Panc1 (cell line): ENCODE measurements around the gene IQGAP1. TPM values are rescaled to one million over a fixed set of nuclear protein-coding genes. Genes with fewer than 3 reads are reported as not detected.

Source experiments
- ATAC-seq: fragments of 200-7000 bp; cut with Tn5 transposase; 2 replicates; pipeline ENCODE4 v1.9.1; 2020; ENCODE audit warnings: mild to moderate bottlenecking, moderate library complexity
- BruUV-seq: library from RNA; stranded (reverse); fragments of 400-500 nt; replicated peaks from 2 replicates; lab custom pipeline; 2021; lab: Mats Ljungman, UMichigan
- CTCF ChIA-PET: fragments of 300-600 bp; sonication (Branson Sonifier 250); formaldehyde crosslinking; loops from one replicate; lab custom pipeline; 2022; ENCODE audit warnings: antibody characterized with exemption; lab: Charles Lee
- POLR2A ChIA-PET: fragments of 300-600 bp; sonication (Branson Sonifier 250); formaldehyde crosslinking; loops from one replicate; lab custom pipeline; 2022; ENCODE audit warnings: antibody characterized with exemption; lab: Charles Lee
- DNase-seq: peaks from one replicate; pipeline ENCODE4 v3.0.0-alpha.2; 2010; ENCODE audit warnings: low read depth, low spot score
- H3K27ac ChIP-seq: 2 replicates; pipeline ENCODE4 v1.5.1; 2011; ENCODE audit warnings: mild to moderate bottlenecking, low read length, inconsistent platforms
- H3K27me3 ChIP-seq: fragments of 200-500 bp; sonication (Bioruptor generic); 2 replicates; pipeline ENCODE4 v1.6.0; 2014; ENCODE audit warnings: low read length, inconsistent platforms; ENCODE audit not compliant: control insufficient read depth, insufficient read depth
- H3K36me3 ChIP-seq: fragments of 200-500 bp; sonication (Bioruptor generic); 2 replicates; pipeline ENCODE4 v1.5.1; 2014; ENCODE audit warnings: inconsistent platforms, mild to moderate bottlenecking, low read length, moderate library complexity; ENCODE audit not compliant: control insufficient read depth, insufficient read depth
- H3K4me1 ChIP-seq: 2 replicates; pipeline ENCODE4 v1.5.1; 2011; ENCODE audit warnings: inconsistent platforms, mild to moderate bottlenecking, low read length, moderate library complexity; ENCODE audit not compliant: control insufficient read depth, insufficient read depth
- H3K4me3 ChIP-seq, 2 experiments: 2 replicates each; pipeline ENCODE4 v1.5.1; 2011 to 2012; ENCODE audit warnings: low read depth in 2 of 2, low read length in 2 of 2, mild to moderate bottlenecking in 2 of 2, inconsistent platforms in 1 of 2, moderate library complexity in 1 of 2
- H3K9me3 ChIP-seq: fragments of 200-500 bp; sonication (Bioruptor generic); 2 replicates; pipeline ENCODE4 v1.5.1; 2014; ENCODE audit warnings: low read depth, mild to moderate bottlenecking, inconsistent platforms, low read length, moderate library complexity; ENCODE audit not compliant: control insufficient read depth, insufficient read depth
- CTCF ChIP-seq: fragments of 450-650 bp; IDR thresholded peaks from 2 replicates; pipeline ENCODE4 v1.5.1; 2017; ENCODE audit warnings: mild to moderate bottlenecking
- POLR2AphosphoS5 ChIP-seq: IDR thresholded peaks from 2 replicates; pipeline ENCODE4 v1.6.1; 2012; ENCODE audit warnings: mild to moderate bottlenecking, low read depth, low read length, moderate library complexity
- REST ChIP-seq, 2 experiments: IDR thresholded peaks; 2 replicates each; pipeline ENCODE4 v1.6.1; 2011 to 2012; ENCODE audit warnings: low read depth in 2 of 2, control low read depth in 1 of 2, low read length in 1 of 2, mild to moderate bottlenecking in 1 of 2, moderate library complexity in 1 of 2; ENCODE audit not compliant: insufficient read depth in 1 of 2
- SIN3A ChIP-seq: IDR thresholded peaks from 2 replicates; pipeline ENCODE4 v1.6.1; 2012; ENCODE audit warnings: low read depth, mild to moderate bottlenecking, low read length, moderate library complexity, borderline replicate concordance; ENCODE audit not compliant: insufficient read depth
- TCF7L2 ChIP-seq: IDR thresholded peaks from 2 replicates; pipeline ENCODE4 v1.6.1; 2011; ENCODE audit warnings: mild to moderate bottlenecking, low read depth, low read length, inconsistent platforms
- in situ Hi-C: cut with HindIII; loops from 2 replicates; pipeline ENCODE4 v1.10.0; 2016; ENCODE audit warnings: low sequenced_read_pairs, low pct_unique_long_range_greater_than_20kb
- intact Hi-C: fragments of 100-400 bp; cut with micrococcal nuclease; formaldehyde crosslinking; loops from one replicate; pipeline ENCODE4 v1.10.0; 2022; ENCODE audit not compliant: unreplicated experiment
- total RNA-seq: library from RNA; stranded (reverse); gene quantifications from one replicate; pipeline ENCODE4 v1.2.1, GENCODE V29; 2021; ENCODE audit not compliant: unreplicated experiment

The IQGAP1 gene
- total RNA-seq, 1 experiment from 2014 or later: 228 TPM

GRCh38 chr15:90497376-90497775 is 109.3 kb downstream of the IQGAP1 start:
- Histone ChIP-seq H3K27ac (no peak overlapping the region), H3K36me3 (peaks cover 66% of the 10 kb centered on the region), H3K4me1 (no peaks in the 10 kb centered on the region), H3K9me3 (no peaks in the 10 kb centered on the region), H3K4me3 (no peak overlapping the region), H3K27me3 (no peaks in the 10 kb centered on the region)
- BruUV-seq: no TSS peak
- intact Hi-C loops (no loop called here), in situ Hi-C loops (no loop called here)
- ChIA-PET POLR2A (no interaction called here), CTCF (no interaction called here)
- ATAC-seq (no peak), DNase-seq (no peak)
- TF ChIP-seq TCF7L2: no peak
- TF ChIP-seq SIN3A: no peak

DNA sequence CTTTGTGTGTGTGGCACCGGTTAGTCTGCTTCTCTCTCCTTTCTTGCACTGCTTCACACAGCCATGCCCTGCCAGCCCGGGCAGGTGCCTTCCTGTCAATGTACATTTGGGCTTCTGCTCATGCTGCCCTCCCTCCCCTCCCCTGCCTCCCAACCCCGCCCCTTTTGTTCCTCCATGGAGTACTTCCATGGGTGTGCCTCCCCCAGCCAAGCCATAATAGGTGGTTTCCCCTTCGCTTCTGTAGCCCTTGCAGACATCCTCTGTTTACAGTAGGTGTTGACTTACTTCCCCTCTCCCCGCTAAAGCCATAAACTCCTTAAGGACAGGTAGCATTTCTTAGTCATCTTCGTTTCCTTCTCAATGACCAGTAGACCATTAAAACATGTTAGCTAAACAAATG is 109.9 kb downstream of the IQGAP1 start:
- no peaks in the 10 kb centered on the region for H3K27me3 ChIP-seq
- TF ChIP-seq REST (IDR thresholded peaks at IDR 0.05; ENCODE audit: insufficient read depth in 1 of 2, low read depth in 2 of 2, low read length in 1 of 2): no peak
- ChIA-PET CTCF (interaction anchor here (0.6 kb wide), 2 partner anchors 122 to 174 kb away, joined by 3 to 7 read pairs; no protein-coding TSS in a partner anchor), POLR2A (no interaction called here)
- H3K36me3 ChIP-seq: peaks cover 63% of the 10 kb centered on the region
- no peaks in the 10 kb centered on the region for H3K9me3 ChIP-seq
- no peak for DNase-seq
- no peaks in the 10 kb centered on the region for H3K4me1 ChIP-seq
- no peak for ATAC-seq
- no TSS peak for BruUV-seq
- intact Hi-C loops: no loop called here
- no peak overlapping the region for H3K4me3 ChIP-seq
- in situ Hi-C loops: no loop called here
- H3K27ac ChIP-seq: no peak overlapping the region

GRCh38 chr15:90500171-90500570 is 112.1 kb downstream of the IQGAP1 start:
- Histone ChIP-seq H3K4me1 (no peaks in the 10 kb centered on the region), H3K27ac (no peak overlapping the region), H3K9me3 (no peaks in the 10 kb centered on the region), H3K4me3 (no peak overlapping the region), H3K36me3 (peaks cover 45% of the 10 kb centered on the region), H3K27me3 (no peaks in the 10 kb centered on the region)
- ATAC-seq (no peak), DNase-seq (no peak)
- TF ChIP-seq SIN3A (no peak), REST (IDR thresholded peaks at IDR 0.05; ENCODE audit: insufficient read depth in 1 of 2, low read depth in 2 of 2, low read length in 1 of 2) (no peak), TCF7L2 (no peak), CTCF (no peak), POLR2AphosphoS5 (no peak)
- intact Hi-C loops (no loop called here), in situ Hi-C loops (no loop called here)
- CTCF ChIA-PET: no interaction called here
- no TSS peak for BruUV-seq
- POLR2A ChIA-PET: interaction anchor here (0.8 kb wide), 1 partner anchor 19 kb away, joined by 7 read pairs; no protein-coding TSS in a partner anchor
